Ammon's horn (tissue), 1 donor: ENCODE measurements around the gene SAP30BP.
A peak's percentile ranks its signal among the peaks of the same experiment; 100 is the strongest.
"Not testable (repeated sequence)": the region's sequence is repeated elsewhere in the genome, so short reads cannot be mapped to it uniquely, and the experiment has no call there.

Experiments used
- DNase-seq: peaks from one replicate; pipeline ENCODE4 v3.0.0-alpha.2; 2016; ENCODE audit warnings: low spot score

SAP30BP gene

GRCh38 chr17:75633486-75634375 is 33.4 kb upstream of the SAP30BP start:
- DNase-seq, result peak; percentile 87

GRCh38 chr17:75634376-75634740 is 32.8 kb upstream of the SAP30BP start:
- no peak for DNase-seq

GRCh38 chr17:75634754-75635609 is 32.2 kb upstream of the SAP30BP start:
- DNase-seq, result no peak

- DNase-seq, result peak; percentile 59
Measured at GRCh38 chr17:75635610-75636202, 31.4 kb upstream of the SAP30BP start.

GRCh38 chr17:75636381-75637142 is 30.6 kb upstream of the SAP30BP start:
- no peak for DNase-seq

- DNase-seq, result peak; percentile 73
Measured at GRCh38 chr17:75637143-75637538, 30.0 kb upstream of the SAP30BP start.

GRCh38 chr17:75637551-75637950 is 29.6 kb upstream of the SAP30BP start:
- DNase-seq, result no peak

GRCh38 chr17:75638039-75638438 is 29.1 kb upstream of the SAP30BP start:
- not testable (repeated sequence) for DNase-seq

GRCh38 chr17:75638893-75639292 is 28.2 kb upstream of the SAP30BP start:
- DNase-seq, result no peak

- DNase-seq, result no peak
Measured at GRCh38 chr17:75639327-75639726, 27.8 kb upstream of the SAP30BP start.

- DNase-seq, result no peak
Measured at GRCh38 chr17:75639771-75640555, 27.2 kb upstream of the SAP30BP start.

- no peak for DNase-seq
Measured at GRCh38 chr17:75640556-75641119, 26.5 kb upstream of the SAP30BP start.

GRCh38 chr17:75641343-75641742 is 25.8 kb upstream of the SAP30BP start:
- peak; percentile 63 for DNase-seq

GRCh38 chr17:75642182-75642783 is 24.9 kb upstream of the SAP30BP start:
- no peak for DNase-seq

GRCh38 chr17:75642784-75643642 is 24.1 kb upstream of the SAP30BP start:
- DNase-seq, result no peak

GRCh38 chr17:75643643-75644017 is 23.5 kb upstream of the SAP30BP start:
- no peak for DNase-seq

GRCh38 chr17:75645501-75645888 is 21.6 kb upstream of the SAP30BP start:
- no peak for DNase-seq

- peak; percentile 93 for DNase-seq
Measured at GRCh38 chr17:75645889-75646637, 21.1 kb upstream of the SAP30BP start.

- DNase-seq, result no peak
Measured at GRCh38 chr17:75646638-75646992, 20.5 kb upstream of the SAP30BP start.
